Heart right ventricle (tissue), 16 donors: ENCODE measurements around the gene TTC3. TPM values are rescaled to one million over a fixed set of nuclear protein-coding genes. Genes with fewer than 3 reads are reported as not detected.

Experiments used
- ATAC-seq, 8 donors: fragments of 200-7000 bp; cut with Tn5 transposase; one replicate each; pipeline ENCODE4 v1.9.1; 2020; ENCODE audit warnings: mild to moderate bottlenecking in 8 of 8, moderate library complexity in 8 of 8, moderate number of reproducible peaks in 1 of 8
- DNase-seq, 2 donors: peaks; one replicate each; pipeline ENCODE4 v3.0.0-alpha.2; 2020
- H3K27ac ChIP-seq, 10 donors: fragments of 200-600 bp; sonication (generic) in 2 of 10; one replicate each; pipeline versions ENCODE4 v1.5.0 to v1.8.0; 2020 to 2022; ENCODE audit warnings: mild to moderate bottlenecking in 3 of 10
- H3K27me3 ChIP-seq, 7 donors: fragments of 200-600 bp; one replicate each; pipeline ENCODE4 v1.8.0; 2021 to 2022; ENCODE audit warnings: mild to moderate bottlenecking in 2 of 7
- H3K36me3 ChIP-seq, 9 donors: fragments of 200-600 bp; sonication (generic) in 1 of 9; one replicate each; pipeline versions ENCODE4 v1.5.0 to v1.8.0; 2020 to 2022; ENCODE audit warnings: mild to moderate bottlenecking in 2 of 9
- H3K4me1 ChIP-seq, 9 donors: fragments of 200-600 bp; sonication (generic) in 1 of 9; one replicate each; pipeline versions ENCODE4 v1.5.0 to v1.8.0; 2020 to 2022; ENCODE audit warnings: mild to moderate bottlenecking in 4 of 9
- H3K4me3 ChIP-seq, 10 donors: fragments of 200-600 bp; sonication (generic) in 2 of 10; one replicate each; pipeline versions ENCODE4 v1.5.0 to v1.8.0; 2020 to 2022; ENCODE audit warnings: mild to moderate bottlenecking in 7 of 10, moderate library complexity in 2 of 10
- H3K9me3 ChIP-seq, 11 donors: fragments of 200-600 bp in 10 of 11; sonication (generic) in 2 of 11; one replicate each; pipeline versions ENCODE4 v1.5.0 to v1.8.0; 2013 to 2022; ENCODE audit warnings: mild to moderate bottlenecking in 2 of 11, control low read depth in 1 of 11, moderate library complexity in 1 of 11
- CTCF ChIP-seq, 9 donors: fragments of 200-600 bp; sonication (generic) in 2 of 9; IDR thresholded peaks; one replicate each; pipeline versions ENCODE4 v1.5.0 to v1.8.0; 2021 to 2022; ENCODE audit warnings: antibody characterized with exemption in 9 of 9, mild to moderate bottlenecking in 5 of 9, moderate library complexity in 1 of 9
- WGBS, 2 donors: extraction: QIAGEN DNeasy Blood & Tissue Kit; methylation state at CpG; one replicate each; pipeline ENCODE4 v1.1.7; 2013; ENCODE audit warnings: inconsistent platforms in 1 of 2; 5-methylcytosine and 5-hydroxymethylcytosine counted together
- intact Hi-C, 10 donors: fragments of 100-400 bp; cut with DNase I; formaldehyde crosslinking; loops; one replicate each; pipeline versions ENCODE4 v1.11.1 to v1.14.2; 2022
- polyA plus RNA-seq, 2 donors: library from polyadenylated mRNA; stranded (reverse); fragments of 200-250 nt; gene quantifications; one replicate each; pipeline ENCODE4 v1.2.3, GENCODE V29; 2013
- total RNA-seq, 10 donors: library from RNA; stranded (reverse); fragmentation: NEBNext Ultra II Directional in 3 of 10; extraction: Animal tissue kit (Norgen Biotek cat#: 25700) in 3 of 10; gene quantifications; one replicate each; pipeline versions ENCODE4 v1.2.1 to v1.2.4, GENCODE V29; 2021 to 2023
- donor health status: Arrhythmogenic right ventricular cardiomyopathy.
- donor health status: ischemic (EF 13 %, LVEDD 7.1; RV severe dilation, severe dysfunction).
- donor health status: healthy with polysubstance abuse.
- donor health status: DM: no; HTN: yes; CAD: no.
- donor health status: DM: no; HTN: no; CAD: no.
- donor health status: ischemic (EF 25% LVEDD 6.9; RV normal size, moderate dysfunction).
- donor health status: ischemic (EF 25% LVEDD 5.7; RV mildly dilated, moderate dysfunction).
- donor health status: healthy.
- donor health status: DM: yes; HTN: yes; CAD: no.
- donor health status: Ischemic cardiomyopathy.
- donor health status: ischemic (EF 35%, LVEDD 5.7; RV mildly dilated, moderate dysfunction).
- donor health status: nonischemic (EF 11% LVEDD 7.7; RV severe dilation, severe dysfunction).
- donor health status: DM: yes; HTN: yes; CAD: no.
- donor health status: PGD.
- donor health status: ischemic (EF 29% LVEDD 5.4; RV normal size, mild dysfunction).
- donor health status: nonischemic (EF 23%, LVEDD 6.1; RV moderate dilation, normal function).

TTC3 gene
- total and polyA plus RNA-seq, 12 donors: 14.0 to 62.1 (median 50.1) TPM

- TF ChIP-seq CTCF (IDR thresholded peaks at IDR 0.05): no peak
- no peak for DNase-seq
- no peak for ATAC-seq
- H3K36me3 ChIP-seq: peaks cover 0 to 5% (median 0%) of the 10 kb centered on the region in 9 donors
- H3K9me3 ChIP-seq: peaks cover 0 to 17% (median 4%) of the 10 kb centered on the region in 11 donors
- no peak overlapping the region for H3K4me3 ChIP-seq
- H3K4me1 ChIP-seq: peaks cover 3 to 34% (median 17%) of the 10 kb centered on the region in 9 donors
- intact Hi-C loops: no loop called here
- no peaks in the 10 kb centered on the region for H3K27me3 ChIP-seq
- no peak overlapping the region for H3K27ac ChIP-seq
Observed at GRCh38 chr21:37082856-37083528, 9.9 kb downstream of the TTC3 start.

GRCh38 chr21:37085726-37086125 lies 12.7 kb downstream of the TTC3 start:
- H3K9me3 ChIP-seq: no peaks in the 10 kb centered on the region
- H3K36me3 ChIP-seq: peaks cover 0 to 31% (median 5%) of the 10 kb centered on the region in 9 donors
- intact Hi-C loops: no loop called here
- DNase-seq: no peak
- H3K27ac ChIP-seq: no peak overlapping the region
- peaks cover 3 to 34% (median 17%) of the 10 kb centered on the region in 9 donors for H3K4me1 ChIP-seq
- no peak for ATAC-seq
- 80% methylated on average over 3 of the region's 3 CpGs for WGBS, 2 donors
- no peak overlapping the region for H3K4me3 ChIP-seq
- TF ChIP-seq CTCF (IDR thresholded peaks at IDR 0.05): no peak
- H3K27me3 ChIP-seq: no peaks in the 10 kb centered on the region

- ATAC-seq (peak in 2 of 8 donors; percentile 46 to 75), DNase-seq (no peak)
- 53 to 55% methylated on average over 5 of the region's 5 CpGs for WGBS, 2 donors
- Histone ChIP-seq H3K27ac (no peak overlapping the region), H3K4me1 (peaks cover 3 to 31% (median 17%) of the 10 kb centered on the region in 9 donors), H3K9me3 (no peaks in the 10 kb centered on the region), H3K4me3 (no peak overlapping the region), H3K27me3 (no peaks in the 10 kb centered on the region), H3K36me3 (peaks cover 0 to 45% (median 8%) of the 10 kb centered on the region in 9 donors)
- TF ChIP-seq CTCF (IDR thresholded peaks at IDR 0.05): peak in 8 of 9 donors; percentile 13 to 56 (median 32)
- intact Hi-C loops: no loop called here
Observed at GRCh38 chr21:37087188-37087587, 14.1 kb downstream of the TTC3 start.

- no peak for TF ChIP-seq CTCF (IDR thresholded peaks at IDR 0.05)
- Histone ChIP-seq H3K9me3 (no peaks in the 10 kb centered on the region), H3K27ac (no peak overlapping the region), H3K4me1 (peaks cover 0 to 20% (median 7%) of the 10 kb centered on the region in 9 donors), H3K27me3 (no peaks in the 10 kb centered on the region), H3K36me3 (peaks cover 0 to 56% (median 8%) of the 10 kb centered on the region in 9 donors), H3K4me3 (no peak overlapping the region)
- WGBS, 2 donors: 77 to 87% methylated on average over 5 of the region's 5 CpGs
- no peak for ATAC-seq
- intact Hi-C loops: no loop called here
- DNase-seq: no peak
Observed at GRCh38 chr21:37088186-37088735, 15.2 kb downstream of the TTC3 start.
